Nephron (organoid): ENCODE measurements around the gene APBB2.
A peak's percentile ranks its signal among the peaks of the same experiment; 100 is the strongest.

Experiments
- H3K27ac Mint-ChIP-seq, 3 experiments: 2 replicates each; pipeline ENCODE4 v1.8.0; 2020; ENCODE audit warnings: mixed read lengths in 3 of 3, mild to moderate bottlenecking in 2 of 3, moderate library complexity in 1 of 3
- H3K27me3 Mint-ChIP-seq: 2 replicates; pipeline ENCODE4 v1.8.0; 2021; ENCODE audit warnings: low read depth, mild to moderate bottlenecking, moderate library complexity, mixed read lengths
- H3K36me3 Mint-ChIP-seq: 2 replicates; pipeline ENCODE4 v1.8.0; 2020; ENCODE audit warnings: low read depth, mixed read lengths
- H3K4me1 Mint-ChIP-seq: 2 replicates; pipeline ENCODE4 v1.8.0; 2020; ENCODE audit warnings: mixed read lengths
- H3K4me3 Mint-ChIP-seq, 3 experiments: 2 replicates each; pipeline ENCODE4 v1.8.0; 2020; ENCODE audit warnings: mild to moderate bottlenecking in 3 of 3, mixed read lengths in 3 of 3, moderate library complexity in 2 of 3
- H3K9me3 Mint-ChIP-seq: 2 replicates; pipeline ENCODE4 v1.8.0; 2020; ENCODE audit warnings: mixed read lengths
- TF ChIP-seq, protein P1 (sequence below), 3 experiments: fragments of 200-600 bp; sonication (generic); IDR thresholded peaks; one replicate each; pipeline ENCODE4 v1.5.0; 2021; ENCODE audit warnings: antibody characterized with exemption in 3 of 3; ENCODE audit not compliant: unreplicated experiment in 3 of 3

Gene APBB2

DNA sequence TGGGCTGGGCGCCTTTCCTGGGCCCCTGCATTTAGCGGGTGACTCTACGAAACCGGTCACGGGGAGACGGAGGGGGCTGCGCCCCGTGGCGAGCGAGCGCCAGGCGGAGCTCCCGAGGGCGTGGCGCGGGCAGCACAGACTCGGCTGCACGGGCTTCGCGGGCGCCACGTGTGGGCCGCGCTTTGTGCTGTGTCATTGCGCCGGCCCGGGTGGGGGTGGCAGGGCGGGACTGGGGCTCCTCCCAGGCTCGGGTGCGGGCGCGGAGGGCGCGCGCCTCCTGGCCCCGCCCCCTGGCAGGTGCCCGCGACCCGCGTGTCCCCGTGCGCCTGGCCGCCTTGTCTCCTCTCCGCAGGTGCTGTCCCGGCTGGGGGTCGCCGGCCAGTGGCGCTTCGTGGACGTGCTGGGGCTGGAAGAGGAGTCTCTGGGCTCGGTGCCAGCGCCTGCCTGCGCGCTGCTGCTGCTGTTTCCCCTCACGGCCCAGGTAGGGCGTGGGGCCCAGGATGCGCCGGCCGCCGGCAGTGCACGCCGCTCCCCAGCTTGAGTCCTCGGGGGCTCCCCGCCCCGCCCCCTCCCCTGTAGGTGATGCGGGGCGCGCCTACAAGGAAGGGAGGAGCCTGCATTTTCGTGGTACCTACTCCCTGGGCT lies 43.0 kb upstream of the APBB2 start:
- Mint-ChIP-seq H3K36me3 (peaks cover 15% of the 10 kb centered on the region), H3K9me3 (no peaks in the 10 kb centered on the region), H3K27ac (peak overlapping the region in 2 of 3 experiments; percentile 62 to 83), H3K4me3 (peak overlapping the region; percentile 93 to 96 (median 95)), H3K4me1 (peaks cover 20% of the 10 kb centered on the region), H3K27me3 (peaks cover 23% of the 10 kb centered on the region)
- TF ChIP-seq, protein P1, sequence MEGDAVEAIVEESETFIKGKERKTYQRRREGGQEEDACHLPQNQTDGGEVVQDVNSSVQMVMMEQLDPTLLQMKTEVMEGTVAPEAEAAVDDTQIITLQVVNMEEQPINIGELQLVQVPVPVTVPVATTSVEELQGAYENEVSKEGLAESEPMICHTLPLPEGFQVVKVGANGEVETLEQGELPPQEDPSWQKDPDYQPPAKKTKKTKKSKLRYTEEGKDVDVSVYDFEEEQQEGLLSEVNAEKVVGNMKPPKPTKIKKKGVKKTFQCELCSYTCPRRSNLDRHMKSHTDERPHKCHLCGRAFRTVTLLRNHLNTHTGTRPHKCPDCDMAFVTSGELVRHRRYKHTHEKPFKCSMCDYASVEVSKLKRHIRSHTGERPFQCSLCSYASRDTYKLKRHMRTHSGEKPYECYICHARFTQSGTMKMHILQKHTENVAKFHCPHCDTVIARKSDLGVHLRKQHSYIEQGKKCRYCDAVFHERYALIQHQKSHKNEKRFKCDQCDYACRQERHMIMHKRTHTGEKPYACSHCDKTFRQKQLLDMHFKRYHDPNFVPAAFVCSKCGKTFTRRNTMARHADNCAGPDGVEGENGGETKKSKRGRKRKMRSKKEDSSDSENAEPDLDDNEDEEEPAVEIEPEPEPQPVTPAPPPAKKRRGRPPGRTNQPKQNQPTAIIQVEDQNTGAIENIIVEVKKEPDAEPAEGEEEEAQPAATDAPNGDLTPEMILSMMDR (IDR thresholded peaks at IDR 0.05; ENCODE audit: unreplicated experiment in 3 of 3): no peak

DNA sequence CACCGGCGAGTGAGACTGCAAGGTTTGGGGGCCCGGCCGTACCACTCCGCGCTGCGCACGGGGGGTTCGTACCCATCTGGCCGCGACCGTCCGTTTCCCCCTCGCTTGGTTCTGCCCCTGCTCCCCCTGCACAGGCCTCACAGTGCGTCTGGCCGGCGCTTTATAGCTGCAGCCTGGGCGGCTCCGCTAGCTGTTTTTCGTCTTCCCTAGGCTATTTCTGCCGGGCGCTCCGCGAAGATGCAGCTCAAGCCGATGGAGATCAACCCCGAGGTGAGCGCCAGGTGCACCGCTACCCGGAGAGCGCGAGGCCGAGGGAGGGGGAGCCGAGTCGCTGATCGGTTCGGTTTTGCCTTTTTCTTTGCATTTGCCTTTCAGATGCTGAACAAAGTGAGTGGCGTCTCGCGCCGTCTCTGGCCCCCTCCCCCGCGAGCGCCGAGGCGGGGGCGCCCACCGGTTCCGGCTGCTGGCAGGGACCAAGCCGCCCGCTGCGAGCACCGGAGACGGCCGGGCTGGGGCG lies 42.5 kb upstream of the APBB2 start, which contains the start of gene UCHL1:
UCHL1 (plus strand) TSS at position 189 of the 517 bp plus-strand sequence; CDS start at position 238, 49 bp downstream.
- peaks cover 14% of the 10 kb centered on the region for H3K36me3 Mint-ChIP-seq
- TF ChIP-seq, protein P1 (IDR thresholded peaks at IDR 0.05; ENCODE audit: unreplicated experiment in 3 of 3): no peak
- H3K27me3 Mint-ChIP-seq: peaks cover 23% of the 10 kb centered on the region
- no peaks in the 10 kb centered on the region for H3K9me3 Mint-ChIP-seq
- peak within 1 kb of the TSS; percentile 0 to 83 (median 69) for H3K27ac Mint-ChIP-seq
- H3K4me3 Mint-ChIP-seq: peak within 1 kb of the TSS; percentile 93 to 96 (median 95)
- peaks cover 20% of the 10 kb centered on the region for H3K4me1 Mint-ChIP-seq

DNA sequence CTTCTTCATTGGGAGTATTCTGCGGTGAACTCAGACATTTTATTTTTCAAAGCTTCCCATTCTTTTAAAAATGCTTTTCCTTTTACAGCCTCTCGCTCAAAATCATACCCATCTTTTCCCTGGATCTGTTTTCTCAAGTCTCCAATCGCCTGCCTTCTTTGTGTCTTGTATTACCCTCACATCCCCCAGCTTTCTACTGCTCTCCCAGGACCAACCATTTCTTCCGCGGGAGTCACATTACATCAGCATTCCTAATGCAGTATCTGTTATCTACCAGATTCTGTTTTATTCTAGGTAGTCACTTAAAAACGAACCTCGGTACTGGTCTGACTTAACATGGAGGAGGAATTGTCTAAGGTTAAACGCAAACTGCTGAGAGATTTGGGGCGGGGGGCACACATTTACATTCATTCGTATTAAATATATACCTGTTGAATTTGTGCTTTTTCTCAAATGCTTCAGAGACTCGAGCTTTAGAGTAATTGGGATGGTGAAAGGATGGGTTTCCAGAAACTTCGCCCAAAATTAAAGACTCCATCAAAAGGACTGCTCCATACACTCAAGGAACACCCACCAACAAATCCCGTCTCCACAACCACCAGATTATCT lies 41.9 kb upstream of the APBB2 start:
- Mint-ChIP-seq H3K27ac (peak overlapping the region; percentile 0 to 69 (median 2)), H3K4me1 (peaks cover 20% of the 10 kb centered on the region)
- TF ChIP-seq, protein P1 (IDR thresholded peaks at IDR 0.05; ENCODE audit: unreplicated experiment in 3 of 3): no peak

DNA sequence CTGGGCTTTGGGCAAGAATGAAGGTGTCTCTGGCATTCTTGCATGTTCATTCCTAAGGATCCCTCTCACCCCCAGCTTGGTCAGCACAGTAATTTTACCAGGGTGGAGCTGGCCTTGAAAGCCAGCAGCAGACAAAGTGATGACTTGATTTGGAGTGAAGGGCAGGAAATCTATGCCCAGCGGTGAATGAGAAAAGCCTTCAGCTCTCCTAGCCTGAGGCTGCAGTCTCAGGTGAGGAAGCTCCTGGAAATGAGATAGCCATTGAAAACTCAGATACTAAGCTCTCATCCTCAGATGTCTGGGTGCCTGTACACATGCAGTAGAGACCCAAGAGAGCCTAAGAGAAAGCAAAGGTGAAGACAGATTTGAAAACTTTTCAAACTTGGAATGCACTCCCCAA lies 31.6 kb upstream of the APBB2 start:
- Mint-ChIP-seq H3K9me3 (no peaks in the 10 kb centered on the region), H3K4me3 (no peak overlapping the region), H3K36me3 (no peaks in the 10 kb centered on the region), H3K27me3 (peaks cover 4% of the 10 kb centered on the region), H3K27ac (no peak overlapping the region), H3K4me1 (no peaks in the 10 kb centered on the region)
- TF ChIP-seq, protein P1 (IDR thresholded peaks at IDR 0.05; ENCODE audit: unreplicated experiment in 3 of 3): no peak

More for the DNA sequence above, 41.9 kb upstream of the APBB2 start:
- H3K27me3 Mint-ChIP-seq: peaks cover 23% of the 10 kb centered on the region
- peaks cover 8% of the 10 kb centered on the region for H3K36me3 Mint-ChIP-seq
- H3K9me3 Mint-ChIP-seq: no peaks in the 10 kb centered on the region
- H3K4me3 Mint-ChIP-seq: peak overlapping the region; percentile 70 to 90 (median 90)

DNA sequence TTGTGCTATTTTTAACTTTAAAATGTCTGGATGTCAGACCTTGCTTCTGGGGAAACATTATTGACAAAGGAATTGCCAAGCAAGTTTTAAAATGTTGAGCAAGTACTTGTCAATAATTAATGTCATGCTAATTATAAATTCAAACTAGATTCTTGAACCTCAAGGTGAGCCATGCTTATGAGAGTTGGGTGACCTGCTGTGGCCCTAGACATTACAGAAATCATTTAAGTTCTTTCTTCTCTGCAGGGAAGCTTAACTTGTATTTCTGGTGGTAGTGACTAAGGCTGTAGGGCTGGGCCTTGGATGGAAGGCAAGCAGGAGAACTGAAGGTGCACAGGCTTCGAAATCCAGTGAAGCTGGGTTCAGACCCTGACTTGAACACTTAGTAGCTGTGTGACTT lies 27.6 kb upstream of the APBB2 start:
- H3K4me1 Mint-ChIP-seq: no peaks in the 10 kb centered on the region
- H3K4me3 Mint-ChIP-seq: no peak overlapping the region
- H3K27me3 Mint-ChIP-seq: no peaks in the 10 kb centered on the region
- H3K36me3 Mint-ChIP-seq: no peaks in the 10 kb centered on the region
- peaks cover 4% of the 10 kb centered on the region for H3K9me3 Mint-ChIP-seq
- TF ChIP-seq, protein P1 (IDR thresholded peaks at IDR 0.05; ENCODE audit: unreplicated experiment in 3 of 3): no peak
- H3K27ac Mint-ChIP-seq: peak overlapping the region in 1 of 3 experiments; percentile 94
